Endothelial cell of umbilical vein (primary cell): ENCODE measurements around the gene TRIP10. TPM values are rescaled to one million over a fixed set of nuclear protein-coding genes. Genes with fewer than 3 reads are reported as not detected.

ENCODE experiments used
- BruUV-seq: library from RNA; stranded (reverse); fragments of 400-500 nt; replicated peaks from 2 replicates; lab custom pipeline; 2021; lab: Mats Ljungman, UMichigan
- CTCF ChIA-PET: fragments of 300-600, 350-600 bp; sonication (Branson Sonifier 250); formaldehyde crosslinking; loops from one replicate; lab custom pipeline; 2021; ENCODE audit warnings: antibody characterized with exemption, inconsistent platforms; lab: Charles Lee
- POLR2A ChIA-PET: fragments of 300-600, 350-600 bp; sonication (Branson Sonifier 250); formaldehyde crosslinking; loops from one replicate; lab custom pipeline; 2021; ENCODE audit warnings: antibody characterized with exemption, inconsistent platforms; lab: Charles Lee
- DNase-seq: peaks from one replicate; pipeline ENCODE4 v3.0.0-alpha.2; 2011; ENCODE audit warnings: low read depth, low spot score
- FAIRE-seq: peaks from 2 replicates; lab custom pipeline; 2011; peaks lifted over from hg19 to GRCh38; lab: Jason Lieb, UNC
- H2AFZ ChIP-seq: 2 replicates; pipeline ENCODE4 v1.6.0; 2012; ENCODE audit warnings: low read depth, low read length, control low read depth, inconsistent platforms
- H3K27ac ChIP-seq: 2 replicates; pipeline ENCODE4 v1.5.1; 2011; ENCODE audit warnings: low read depth, mild to moderate bottlenecking, control low read depth, low read length, moderate library complexity; ENCODE audit not compliant: insufficient read depth
- H3K27me3 ChIP-seq, 2 experiments: 2 replicates each; pipeline versions ENCODE4 v1.6.0 to v1.6.1; 2011; ENCODE audit warnings: low read length in 2 of 2, mixed read lengths in 1 of 2; ENCODE audit not compliant: control insufficient read depth in 2 of 2, insufficient read depth in 2 of 2
- H3K36me3 ChIP-seq, 2 experiments: 2 replicates in 1 of 2; 3 replicates in 1 of 2; pipeline ENCODE4 v1.5.1; 2011; ENCODE audit warnings: low read length in 2 of 2, mild to moderate bottlenecking in 1 of 2, moderate library complexity in 1 of 2; ENCODE audit not compliant: control insufficient read depth in 2 of 2, insufficient read depth in 2 of 2; ENCODE audit errors: extremely low read depth in 1 of 2
- H3K4me1 ChIP-seq: 3 replicates; pipeline ENCODE4 v1.5.1; 2011; ENCODE audit warnings: mild to moderate bottlenecking, low read length; ENCODE audit not compliant: control insufficient read depth, insufficient read depth; ENCODE audit errors: extremely low read depth
- H3K4me2 ChIP-seq: 2 replicates; pipeline ENCODE4 v1.6.1; 2011; ENCODE audit warnings: low read length, control low read depth, mixed read lengths; ENCODE audit not compliant: insufficient read depth
- H3K4me3 ChIP-seq, 3 experiments: fragments of 200-600 bp in 1 of 3; sonication (generic), shearing (Covaris generic) in 1 of 3; replicated peaks in 1 of 3; 2 replicates each; pipeline ENCODE4 v1.5.1; 2011 to 2016; ENCODE audit warnings: control low read depth in 3 of 3, low read length in 3 of 3, mild to moderate bottlenecking in 2 of 3, inconsistent platforms in 1 of 3, low read depth in 1 of 3, moderate library complexity in 1 of 3; ENCODE audit not compliant: insufficient read depth in 1 of 3
- H3K79me2 ChIP-seq: 2 replicates; pipeline ENCODE4 v1.6.0; 2012; ENCODE audit warnings: low read length, inconsistent platforms; ENCODE audit not compliant: control insufficient read depth, insufficient read depth
- H3K9ac ChIP-seq: replicated peaks from 2 replicates; pipeline ENCODE3; 2011; ENCODE audit warnings: low read length, control low read depth; ENCODE audit not compliant: insufficient read depth; ENCODE audit errors: extremely low read depth
- H3K9me1 ChIP-seq: replicated peaks from 3 replicates; pipeline ENCODE4 v1.6.0; 2011; ENCODE audit warnings: mild to moderate bottlenecking, low read length; ENCODE audit not compliant: control insufficient read depth, insufficient read depth; ENCODE audit errors: extremely low read depth
- H3K9me3 ChIP-seq: replicated peaks from 2 replicates; pipeline ENCODE4 v1.5.1; 2012; ENCODE audit warnings: low read length, inconsistent platforms; ENCODE audit not compliant: control insufficient read depth, insufficient read depth
- H4K20me1 ChIP-seq: replicated peaks from 2 replicates; pipeline ENCODE3; 2011; ENCODE audit warnings: mild to moderate bottlenecking, low read length; ENCODE audit not compliant: control insufficient read depth, insufficient read depth; ENCODE audit errors: extremely low read depth
- CTCF ChIP-seq, 2 donors: IDR thresholded peaks; 1 replicate in 1 of 2; 2 replicates in 1 of 2; pipeline ENCODE4 v1.5.1; 2011; ENCODE audit warnings: low read length in 2 of 2, mild to moderate bottlenecking in 2 of 2, moderate library complexity in 2 of 2, control low read depth in 1 of 2, inconsistent platforms in 1 of 2, low read depth in 1 of 2; ENCODE audit not compliant: insufficient read depth in 1 of 2; ENCODE audit errors: extremely low read depth in 1 of 2
- EZH2 ChIP-seq: IDR thresholded peaks from 2 replicates; pipeline ENCODE4 v1.6.1; 2012; ENCODE audit warnings: borderline replicate concordance, low read depth, mild to moderate bottlenecking, moderate library complexity, low read length, inconsistent platforms; ENCODE audit not compliant: severe bottlenecking
- FOS ChIP-seq: IDR thresholded peaks from 2 replicates; pipeline ENCODE4 v1.6.1; 2011; ENCODE audit warnings: mild to moderate bottlenecking, low read length, moderate library complexity, borderline replicate concordance; ENCODE audit not compliant: insufficient read depth
- GATA2 ChIP-seq: IDR thresholded peaks from 2 replicates; pipeline ENCODE4 v1.7.0; 2011; ENCODE audit warnings: low read depth, mild to moderate bottlenecking, moderate library complexity, mixed read lengths, low read length; ENCODE audit not compliant: insufficient read length, insufficient read depth
- JUN ChIP-seq: IDR thresholded peaks from 2 replicates; pipeline ENCODE4 v1.6.1; 2011; ENCODE audit warnings: borderline replicate concordance, low read depth; ENCODE audit not compliant: insufficient read length, insufficient read depth
- MYC ChIP-seq: IDR thresholded peaks from one replicate; pipeline ENCODE4 v1.6.1; 2011; ENCODE audit warnings: mild to moderate bottlenecking, low read depth, low read length
- POLR2A ChIP-seq: IDR thresholded peaks from 2 replicates; pipeline ENCODE4 v1.6.1; 2012; ENCODE audit warnings: low read depth, mild to moderate bottlenecking, control low read depth, low read length
- POLR2AphosphoS5 ChIP-seq: IDR thresholded peaks from 2 replicates; pipeline ENCODE4 v1.6.1; 2012; ENCODE audit warnings: low read depth, mild to moderate bottlenecking, control low read depth, low read length, moderate library complexity; ENCODE audit not compliant: insufficient read depth
- dilution Hi-C: fragments of 300-500 bp; cut with MboI; formaldehyde crosslinking; loops from one replicate; pipeline ENCODE4 v1.15.0; 2019; ENCODE audit warnings: low sequenced_read_pairs; ENCODE audit not compliant: extremely low pct_ligation_motif_present
- intact Hi-C: fragments of 100-400 bp; cut with micrococcal nuclease; formaldehyde crosslinking; loops from one replicate; pipeline ENCODE4 v1.10.0; 2022
- polyA plus RNA-seq, 4 experiments: library from polyadenylated mRNA; depleted of rRNA in 3 of 4; stranded (reverse) in 3 of 4; unstranded in 1 of 4; fragments of >200 nt; gene quantifications; 2 replicates each; pipeline versions ENCODE4 v1.2.1 to v1.2.3, GENCODE V29; 2011 to 2012; ENCODE audit warnings: missing spikeins in 1 of 4
- total RNA-seq: library from RNA; stranded (reverse); gene quantifications from 2 replicates; pipeline ENCODE4 v1.2.3, GENCODE V29; 2021

Gene TRIP10
- total and polyA plus RNA-seq, 2 donors (not counting 3 experiments of a cell fraction or from before 2014, with no cell fraction given), result 28.4 to 69.3 TPM

- no peaks in the 10 kb centered on the region for H3K9me1 ChIP-seq
- H2AFZ ChIP-seq, result no peak overlapping the region
- peak overlapping the region; percentile 70 for H3K27ac ChIP-seq
- CTCF ChIA-PET, result interaction anchor here (1.4 to 1.5 kb wide), 3 partner anchors 59 to 228 kb away, joined by 4 to 6 read pairs (median 4); no protein-coding TSS in a partner anchor
- no peaks in the 10 kb centered on the region for H3K9me3 ChIP-seq
- FAIRE-seq (peak; percentile 91), DNase-seq (peak; percentile 78)
- peaks cover 37% of the 10 kb centered on the region for H3K79me2 ChIP-seq
- peak overlapping the region; percentile 5 for H3K4me2 ChIP-seq
- no peaks in the 10 kb centered on the region for H4K20me1 ChIP-seq
- H3K4me3 ChIP-seq, result no peak overlapping the region
- H3K9ac ChIP-seq, result peak overlapping the region; percentile 17
- intact Hi-C loops (loop anchor here (1.0 to 5.0 kb wide), 2 partner anchors 9 to 1832 kb away; no protein-coding TSS in a partner anchor), dilution Hi-C loops (no loop called here)
- no peaks in the 10 kb centered on the region for H3K27me3 ChIP-seq
- peaks cover 9 to 30% of the 10 kb centered on the region in 2 experiments for H3K36me3 ChIP-seq
- POLR2A ChIA-PET, result no interaction called here
- H3K4me1 ChIP-seq, result peaks cover 26% of the 10 kb centered on the region
- TF ChIP-seq FOS (peak; percentile 44), EZH2 (no peak), JUN (no peak), POLR2AphosphoS5 (peak; percentile 69), MYC (no peak)
- BruUV-seq, result no TSS peak
These were observed 5.2 kb downstream of the TRIP10 start for GRCh38 chr19:6744381-6745301.

GRCh38 chr19:6745965-6746364, 6.5 kb downstream of the TRIP10 start:
- ChIA-PET POLR2A (no interaction called here), CTCF (no interaction called here)
- Histone ChIP-seq H3K4me2 (no peak overlapping the region), H3K9me3 (no peaks in the 10 kb centered on the region), H3K4me1 (peaks cover 26% of the 10 kb centered on the region), H4K20me1 (no peaks in the 10 kb centered on the region), H3K27ac (no peak overlapping the region), H3K9ac (no peak overlapping the region), H3K79me2 (peaks cover 24% of the 10 kb centered on the region), H3K9me1 (no peaks in the 10 kb centered on the region), H3K4me3 (no peak overlapping the region), H2AFZ (no peak overlapping the region), H3K36me3 (peaks cover 9 to 35% of the 10 kb centered on the region in 2 experiments), H3K27me3 (no peaks in the 10 kb centered on the region)
- BruUV-seq, result no TSS peak
- DNase-seq (no peak), FAIRE-seq (no peak)
- intact Hi-C loops (loop anchor here (1.0 kb wide), 1 partner anchor 7 kb away; no protein-coding TSS in a partner anchor), dilution Hi-C loops (no loop called here)
- TF ChIP-seq EZH2 (no peak), POLR2AphosphoS5 (no peak), FOS (no peak), POLR2A (no peak), CTCF (IDR thresholded peaks at IDR 0.05; ENCODE audit: extremely low read depth in 1 of 2, insufficient read depth in 1 of 2, low read depth in 1 of 2, low read length in 2 of 2) (no peak), GATA2 (no peak)
